ENCODE results near the gene TPGS2.
"Not testable (repeated sequence)": the region's sequence is repeated elsewhere in the genome, so short reads cannot be mapped to it uniquely, and the experiment has no call there.

Gene TPGS2

GRCh38 chr18:36819621-36820020 is 9.2 kb downstream of the TPGS2 start:
- DNase-seq, result no peak

DNA sequence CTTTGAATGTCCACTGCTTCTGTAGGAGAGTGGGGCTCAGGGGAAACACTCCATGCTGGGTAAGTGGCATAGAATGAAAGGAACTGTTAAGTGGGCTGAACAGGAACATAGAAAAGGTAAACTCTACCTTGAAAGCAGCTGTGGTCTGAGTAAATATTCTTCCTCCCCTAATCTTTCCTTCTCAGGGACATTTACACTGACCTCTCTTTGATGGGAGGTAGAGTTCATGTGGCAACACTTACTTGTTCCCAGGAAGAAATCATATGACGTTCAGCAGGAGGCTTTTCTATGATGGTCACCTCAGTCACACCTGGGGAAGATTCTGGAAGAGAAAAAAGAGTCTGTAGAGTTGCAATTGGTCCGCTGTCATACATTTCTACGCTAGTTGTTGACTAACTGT is 10.2 kb downstream of the TPGS2 start:
- no peak for DNase-seq

- DNase-seq, result no peak
Observed at GRCh38 chr18:36817039-36817438, 11.8 kb downstream of the TPGS2 start.

- DNase-seq, result not testable (repeated sequence)
Observed at GRCh38 chr18:36816096-36816495, 12.7 kb downstream of the TPGS2 start.

- no peak for DNase-seq
Observed at GRCh38 chr18:36814994-36815393, 13.8 kb downstream of the TPGS2 start.

GRCh38 chr18:36813824-36814223 is 15.0 kb downstream of the TPGS2 start:
- DNase-seq, result no peak

- no peak for DNase-seq
Observed at GRCh38 chr18:36813101-36813775, 15.6 kb downstream of the TPGS2 start.

- DNase-seq, result no peak
Observed at GRCh38 chr18:36812678-36813077, 16.1 kb downstream of the TPGS2 start.

- DNase-seq, result no peak
Observed at GRCh38 chr18:36811955-36812354, 16.8 kb downstream of the TPGS2 start.

- no peak for DNase-seq
Observed at GRCh38 chr18:36811430-36811829, 17.4 kb downstream of the TPGS2 start.

DNA sequence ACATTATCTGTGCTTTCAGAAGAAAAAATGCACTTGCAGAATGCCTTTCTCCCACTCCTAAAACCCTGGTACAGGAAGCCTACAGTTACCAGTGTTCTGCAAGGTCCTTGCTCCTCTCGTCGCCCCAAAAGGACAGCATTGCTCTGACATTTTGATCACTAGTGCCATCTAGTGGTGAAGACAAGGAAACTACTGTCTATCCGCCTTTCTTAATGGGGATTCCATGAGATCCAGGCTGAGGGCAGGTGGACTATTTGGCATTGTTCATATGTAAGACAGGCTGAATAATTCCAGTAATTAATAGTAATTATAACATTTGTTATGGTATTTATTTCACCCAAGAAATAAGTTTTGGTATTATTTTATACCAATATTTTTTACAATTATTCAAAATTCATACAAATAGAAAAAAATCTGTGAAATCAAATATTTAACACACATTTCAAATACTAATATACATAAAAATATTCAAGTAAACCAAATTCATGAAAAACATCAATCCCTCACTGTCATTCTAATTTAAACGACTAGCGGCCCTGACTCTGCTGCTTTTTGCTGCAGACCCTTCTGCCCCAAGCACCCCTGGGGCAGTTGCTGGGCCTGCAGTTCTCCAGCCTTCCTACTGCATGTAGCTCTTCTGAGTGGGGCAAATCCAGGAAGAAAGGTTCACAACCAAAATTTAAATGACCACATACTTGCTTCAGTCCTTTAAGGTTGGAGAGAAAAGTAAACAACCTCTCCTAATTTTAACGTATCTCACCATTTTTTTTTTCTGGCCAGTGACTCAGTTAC is 19.0 kb downstream of the TPGS2 start:
- DNase-seq, result peak; percentile 69

DNA sequence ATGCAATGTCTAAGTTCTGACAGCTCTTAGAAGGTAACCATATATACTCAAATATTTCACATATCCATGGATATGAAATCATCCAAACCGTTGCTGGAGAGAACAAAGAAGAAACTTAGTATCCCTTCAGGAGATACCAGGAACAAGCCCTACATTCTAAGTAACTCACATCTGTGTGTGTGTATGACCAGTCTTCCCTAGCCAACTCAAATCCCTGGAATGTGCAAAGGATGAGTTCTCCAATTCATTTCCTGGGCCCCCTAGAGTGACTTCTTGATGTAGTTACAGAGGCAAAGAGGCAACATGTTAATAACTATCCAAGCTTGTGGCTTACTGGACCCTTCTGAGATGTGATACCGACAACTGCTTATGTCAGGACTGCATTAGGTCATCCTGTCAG is 20.1 kb downstream of the TPGS2 start:
- DNase-seq, result no peak

DNA sequence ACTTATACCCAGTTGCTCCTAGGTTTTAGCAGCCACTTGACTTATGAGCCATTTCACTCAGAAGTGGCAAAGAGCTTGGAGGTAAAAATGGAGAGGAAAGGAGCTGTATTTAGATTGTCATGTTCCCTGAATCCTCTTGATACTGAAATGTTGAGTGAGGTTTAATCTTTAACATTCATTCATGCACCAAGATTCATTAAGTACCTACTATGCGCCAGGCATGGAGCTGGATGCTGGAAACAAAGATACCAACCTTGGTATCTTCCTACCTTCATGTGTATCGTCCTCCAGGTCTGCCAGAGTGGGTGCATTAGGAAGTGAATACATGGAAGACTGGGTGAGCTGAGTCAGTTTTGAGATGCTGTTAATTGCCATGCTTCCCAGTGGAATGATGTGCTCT is 23.7 kb downstream of the TPGS2 start:
- no peak for DNase-seq

DNA sequence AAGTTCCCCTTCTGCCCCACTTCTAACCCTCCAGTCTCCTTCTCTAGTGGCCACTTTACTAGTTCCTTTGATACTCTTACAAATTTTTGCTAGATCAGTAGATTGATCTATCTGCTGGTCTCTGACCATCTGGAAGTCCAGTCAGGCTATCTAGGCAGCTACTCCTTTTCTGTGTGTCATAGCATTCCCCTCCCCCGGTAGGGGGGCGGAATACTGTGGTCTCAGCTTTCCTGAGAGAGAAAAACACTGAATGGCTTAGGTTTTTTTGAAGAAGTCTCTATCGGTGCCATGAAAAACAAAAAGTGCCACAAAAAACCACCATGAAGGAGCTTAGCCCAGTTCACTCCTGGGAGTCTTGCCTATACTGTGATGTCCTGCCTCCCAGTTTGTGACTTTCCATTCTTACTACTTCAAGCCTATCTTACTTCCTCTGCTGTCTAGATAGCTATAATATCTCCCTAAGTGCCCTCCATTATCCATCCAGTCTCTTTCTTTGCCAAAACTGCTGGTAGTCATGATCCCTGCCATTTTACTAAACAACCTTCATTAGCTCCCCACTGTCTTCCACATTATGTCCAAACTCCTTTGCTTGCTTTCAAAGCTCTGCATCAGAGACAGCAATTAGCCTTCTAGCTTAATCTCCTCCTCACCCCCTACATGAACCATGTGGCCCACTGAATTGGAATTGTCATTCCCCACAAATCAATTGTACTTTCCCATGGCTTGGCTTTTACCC is 29.9 kb downstream of the TPGS2 start:
- DNase-seq, result no peak

GRCh38 chr18:36792634-36793283 is 36.0 kb downstream of the TPGS2 start:
- no peak for DNase-seq

GRCh38 chr18:36786686-36787085 is 42.1 kb downstream of the TPGS2 start:
- DNase-seq, result no peak

DNA sequence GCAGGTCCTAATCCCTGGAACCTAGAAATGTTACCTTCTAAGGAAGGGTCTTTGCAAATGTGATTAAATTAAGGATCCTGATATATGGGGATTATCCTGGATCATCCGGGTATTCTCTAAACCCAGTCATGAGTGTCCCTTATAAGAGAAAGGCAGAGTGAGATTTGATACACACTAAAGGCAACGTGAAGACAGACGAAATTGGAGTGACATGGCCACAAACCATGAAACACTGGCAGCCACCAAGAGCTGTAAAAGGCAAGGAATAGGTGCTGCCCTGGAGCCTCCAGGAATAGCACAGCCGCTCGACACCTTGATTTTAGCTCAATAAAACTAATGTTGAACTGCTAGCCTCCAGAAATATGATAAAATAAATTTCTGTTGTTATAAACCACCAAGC is 45.0 kb downstream of the TPGS2 start:
- no peak for DNase-seq

DNA sequence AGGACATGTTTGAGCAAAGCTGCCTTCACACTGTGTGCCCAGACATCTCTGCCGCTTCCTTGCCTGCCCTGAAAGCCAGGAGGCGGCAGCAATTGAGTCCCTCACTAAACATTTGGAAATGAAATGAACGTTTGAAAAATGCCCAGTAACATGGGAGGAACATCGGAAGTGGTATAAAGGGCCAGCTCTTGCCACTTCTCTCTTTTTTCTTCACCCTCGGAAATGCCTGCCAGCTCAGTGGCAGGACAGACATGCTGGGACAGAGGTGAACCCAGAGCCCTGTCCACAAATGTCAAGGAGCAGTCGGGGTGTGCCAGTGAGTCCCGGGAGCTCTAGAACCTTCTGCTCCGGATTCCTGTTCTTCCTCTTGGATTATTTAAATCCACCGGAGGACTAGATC is 46.1 kb downstream of the TPGS2 start:
- DNase-seq, result peak; percentile 27

GRCh38 chr18:36780748-36781147 is 48.1 kb downstream of the TPGS2 start:
- DNase-seq, result no peak

DNA sequence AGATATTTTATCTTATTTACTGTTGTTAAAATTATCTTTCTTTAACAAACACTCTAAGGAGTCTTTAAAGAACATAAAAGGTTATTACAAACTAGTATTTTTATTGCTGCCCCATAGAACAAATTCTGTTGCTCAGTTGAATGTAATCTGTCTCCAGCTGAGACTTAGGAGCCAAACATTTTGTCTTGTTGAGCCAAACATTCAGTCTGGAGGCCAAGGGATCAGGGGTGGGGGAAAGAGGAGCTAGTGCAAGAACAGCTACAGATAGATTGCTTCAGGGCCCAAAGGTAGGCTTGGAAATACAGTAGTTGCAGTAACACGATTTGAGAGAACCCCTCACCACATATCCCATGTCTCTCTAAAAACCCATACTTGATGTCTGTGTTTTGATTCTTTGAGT is 51.2 kb downstream of the TPGS2 start:
- no peak for DNase-seq

GRCh38 chr18:36776650-36777049 is 52.2 kb downstream of the TPGS2 start:
- DNase-seq, result no peak

DNA sequence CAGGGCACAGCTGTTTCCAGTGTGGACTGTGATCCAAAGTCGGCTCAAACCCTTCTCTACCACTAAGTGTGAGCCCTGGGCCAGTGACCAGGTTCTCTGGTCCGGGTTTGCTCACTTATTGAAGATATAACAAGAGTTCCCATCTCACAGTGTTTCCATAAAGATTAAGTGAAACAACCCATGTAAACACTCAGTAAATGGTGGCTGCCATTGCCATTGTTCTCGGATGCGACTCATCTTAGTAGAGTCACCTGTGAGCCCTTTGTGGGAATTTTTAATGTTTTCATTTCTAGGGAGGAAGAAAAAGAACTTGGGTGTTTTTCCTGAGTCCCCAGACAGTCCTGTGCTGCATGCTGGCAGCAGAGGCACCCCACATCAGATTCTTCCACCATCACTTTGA is 53.4 kb downstream of the TPGS2 start:
- DNase-seq, result no peak

GRCh38 chr18:36772241-36772723 is 56.5 kb downstream of the TPGS2 start:
- no peak for DNase-seq

All from MV-4-11 (cell line).